GM19025 (cell line): ENCODE data around the gene TMEFF2.

ENCODE experiments used
- ATAC-seq: cut with Tn5 transposase; IDR thresholded peaks from one replicate; pipeline ENCODE4 v1.9.1; 2021; ENCODE audit warnings: mild to moderate bottlenecking, low read depth, moderate library complexity; ENCODE audit not compliant: unreplicated experiment

TMEFF2 gene

GRCh38 chr2:191979221-191979730, 215.5 kb downstream of the TMEFF2 start:
- ATAC-seq, result no peak

DNA sequence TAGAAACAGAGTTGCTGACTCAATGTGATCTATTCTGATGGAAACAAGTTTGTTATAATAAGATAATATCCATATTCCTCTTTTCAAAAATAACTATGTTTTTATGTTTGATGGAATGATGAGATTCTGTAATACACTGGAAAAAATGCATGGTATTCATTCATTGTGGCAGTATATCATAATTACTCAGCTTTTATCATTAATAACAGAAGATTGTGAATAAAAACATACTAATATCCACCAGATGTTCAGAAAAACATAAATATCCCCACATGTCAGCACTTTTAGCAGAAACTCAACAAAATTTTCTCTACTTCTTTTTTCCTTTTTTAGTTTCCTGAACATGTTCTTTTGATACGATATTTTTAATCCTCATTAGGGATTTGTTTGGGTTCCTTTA, 217.0 kb downstream of the TMEFF2 start:
- ATAC-seq, result no peak

GRCh38 chr2:191976436-191976835, 218.3 kb downstream of the TMEFF2 start:
- ATAC-seq, result no peak

DNA sequence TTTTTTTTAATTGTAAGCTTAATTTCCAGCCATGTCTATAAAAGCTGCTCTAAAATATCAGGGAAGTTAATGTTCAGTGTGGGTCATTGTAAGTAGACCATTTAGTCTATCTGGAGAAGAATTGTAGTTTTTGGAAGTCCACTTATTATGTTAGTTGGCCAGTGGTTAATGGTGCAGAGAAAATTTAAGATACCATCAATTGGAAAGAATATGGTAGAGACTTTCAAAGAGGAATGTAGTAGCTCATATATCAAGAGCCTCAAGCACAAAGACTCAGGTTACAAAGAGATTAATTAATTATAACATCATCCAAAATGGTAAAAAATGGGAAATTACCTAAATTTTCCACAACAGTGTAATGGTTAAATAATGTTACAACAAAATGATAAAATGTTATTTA, 220.1 kb downstream of the TMEFF2 start:
- no peak for ATAC-seq

DNA sequence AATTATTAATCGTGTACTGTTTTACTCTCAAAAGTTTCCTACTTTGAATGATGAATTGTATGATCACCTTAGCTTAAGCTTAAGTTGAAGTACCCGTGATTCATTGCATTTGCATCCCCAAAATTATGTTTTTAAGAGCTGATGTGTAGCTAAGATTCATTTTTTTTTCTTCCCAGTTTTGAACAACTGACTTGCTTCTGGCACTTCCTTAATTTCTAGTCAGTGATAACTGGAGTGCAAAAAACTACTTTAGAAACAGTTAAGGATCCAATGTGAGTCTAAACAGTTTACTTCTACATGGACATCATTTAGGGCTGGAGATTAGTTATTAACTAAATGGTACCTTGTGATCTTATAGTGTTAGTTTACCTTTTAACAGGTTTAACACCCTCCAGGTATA, 223.9 kb downstream of the TMEFF2 start:
- no peak for ATAC-seq

- no peak for ATAC-seq
These were observed 226.6 kb downstream of the TMEFF2 start for GRCh38 chr2:191968120-191968519.

DNA sequence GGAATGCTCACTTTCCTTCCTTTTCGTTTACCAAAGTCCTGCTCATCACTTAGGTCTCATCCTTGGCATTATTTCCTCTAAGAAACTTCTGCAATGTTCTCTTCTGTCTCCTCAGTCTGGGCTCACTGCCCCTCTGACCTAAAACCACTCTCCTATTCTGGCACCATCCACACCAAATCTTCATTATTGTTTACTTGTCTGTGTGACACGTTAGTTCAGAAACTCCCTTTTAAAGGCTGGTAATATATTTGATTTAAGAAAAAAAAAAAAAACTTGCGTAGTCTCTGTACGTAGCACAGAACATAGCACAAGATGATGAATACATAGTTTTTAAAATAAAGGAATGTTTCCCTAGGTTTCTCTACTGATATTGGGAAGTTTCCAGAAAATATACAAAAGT, 229.0 kb downstream of the TMEFF2 start:
- ATAC-seq, result no peak

GRCh38 chr2:191961556-191961955, 233.2 kb downstream of the TMEFF2 start:
- no peak for ATAC-seq

DNA sequence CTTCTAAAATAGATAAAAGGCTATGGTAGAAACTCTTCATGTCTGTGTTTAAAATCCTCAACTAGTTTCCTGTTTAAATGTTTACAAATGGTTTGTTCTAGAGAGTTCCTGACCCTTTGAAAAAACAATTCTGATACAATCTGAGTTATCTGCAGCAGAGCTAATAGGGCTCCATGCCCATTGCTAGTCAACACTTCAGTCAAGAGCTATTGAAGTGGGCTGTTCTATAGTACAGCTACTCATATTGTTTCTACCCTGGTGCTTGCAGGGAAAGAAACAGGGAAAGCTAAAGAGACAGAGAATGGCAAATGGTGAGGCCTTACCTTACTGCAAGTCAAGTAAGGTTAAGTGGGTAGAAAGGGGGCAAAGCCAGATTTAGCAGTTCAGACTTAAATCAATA, 235.5 kb downstream of the TMEFF2 start:
- ATAC-seq, result no peak

GRCh38 chr2:191957996-191958860, 236.5 kb downstream of the TMEFF2 start:
- ATAC-seq, result no peak

- ATAC-seq, result no peak
These were observed 240.3 kb downstream of the TMEFF2 start for GRCh38 chr2:191954451-191954850.

- ATAC-seq, result no peak
These were observed 242.0 kb downstream of the TMEFF2 start for GRCh38 chr2:191952515-191953270.

DNA sequence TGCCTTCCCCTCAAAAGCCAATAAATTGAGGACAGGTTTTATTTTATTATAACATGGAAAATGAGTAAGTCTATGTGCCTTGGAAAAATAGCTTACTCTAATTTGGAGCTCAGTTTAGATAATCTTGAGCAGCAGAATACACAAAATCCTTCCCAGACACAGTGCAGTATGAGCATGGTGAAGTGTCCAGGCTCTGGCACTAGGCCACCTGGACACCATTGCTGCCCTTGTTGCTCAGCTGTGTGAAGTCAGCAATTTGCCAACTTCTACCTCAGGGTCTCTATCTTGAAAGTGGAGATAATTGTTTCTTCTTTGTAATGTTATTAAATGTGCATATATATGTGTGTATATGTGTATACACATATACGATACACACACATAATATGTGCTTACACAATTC, 242.9 kb downstream of the TMEFF2 start:
- no peak for ATAC-seq

DNA sequence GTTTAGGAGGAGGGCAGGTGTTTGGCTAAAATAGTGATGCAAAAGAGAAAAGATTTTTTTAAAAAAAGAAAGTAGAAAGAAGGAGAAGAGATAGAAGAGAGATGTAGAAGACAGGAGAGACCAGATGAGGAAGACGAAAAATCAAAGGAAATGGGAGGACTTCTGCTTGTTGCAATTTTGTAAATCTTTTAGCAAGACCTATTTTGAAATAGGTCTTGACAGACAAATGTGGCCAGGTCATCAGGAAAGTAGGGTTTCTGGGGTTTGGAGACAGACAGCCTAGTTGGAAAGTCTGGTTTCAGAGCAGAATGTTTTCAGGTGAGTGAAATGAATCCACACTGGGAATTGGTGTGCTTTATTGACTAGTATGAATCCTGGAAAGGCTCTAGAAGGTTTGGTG, 243.4 kb downstream of the TMEFF2 start:
- no peak for ATAC-seq

GRCh38 chr2:191950132-191950874, 244.4 kb downstream of the TMEFF2 start:
- no peak for ATAC-seq

GRCh38 chr2:191947235-191947634, 247.5 kb downstream of the TMEFF2 start:
- ATAC-seq, result no peak

GRCh38 chr2:191946471-191947182, 248.1 kb downstream of the TMEFF2 start:
- ATAC-seq, result no peak

DNA sequence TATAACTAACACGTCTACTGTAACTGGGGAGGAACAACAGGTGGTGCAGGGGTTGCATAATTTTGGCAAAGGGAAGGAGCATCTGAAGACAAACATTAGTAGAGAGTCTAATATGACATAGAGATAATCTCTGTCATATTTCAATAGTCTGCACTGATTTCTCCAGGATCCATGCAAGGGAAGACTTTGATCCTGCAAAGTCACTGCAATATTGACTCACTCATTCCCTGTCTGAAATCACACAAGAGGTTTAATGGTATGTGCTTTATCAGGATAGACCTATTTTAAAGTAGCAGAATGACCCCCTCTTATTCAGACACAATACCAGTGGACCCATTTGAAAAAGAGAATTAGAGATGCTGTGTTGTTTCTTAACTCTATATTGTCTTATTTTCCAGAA, 249.1 kb downstream of the TMEFF2 start:
- no peak for ATAC-seq

DNA sequence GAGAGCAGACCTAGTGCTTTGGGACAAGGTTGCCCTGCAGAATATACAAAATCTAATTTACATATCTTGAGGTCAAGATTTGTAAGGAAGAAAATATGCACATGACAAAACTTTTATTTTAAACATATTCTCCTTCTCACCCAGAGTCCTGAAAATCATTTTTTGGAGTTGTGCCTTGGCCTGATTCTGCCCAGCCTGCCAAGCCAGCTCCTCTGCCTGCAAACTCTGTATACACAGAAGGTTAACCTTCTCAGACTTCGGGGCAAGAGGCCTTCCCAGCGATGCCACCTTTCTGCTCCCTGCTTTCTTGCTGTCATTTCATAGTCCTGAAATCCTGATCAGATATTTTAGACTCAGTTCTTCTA, 252.0 kb downstream of the TMEFF2 start:
- no peak for ATAC-seq

- ATAC-seq, result no peak
These were observed 252.5 kb downstream of the TMEFF2 start for GRCh38 chr2:191942090-191942738.
